OCI-LY3 (cell line): Measurements from ENCODE around the gene ADAMTS7.
"Not testable (repeated sequence)": the region's sequence is repeated elsewhere in the genome, so short reads cannot be mapped to it uniquely, and the experiment has no call there.

Experiments
- H2AFZ ChIP-seq: fragments of 200-600, 300-600 bp; shearing (Covaris generic); 2 replicates; pipeline ENCODE4 v1.6.0; 2014; ENCODE audit warnings: antibody characterized with exemption, low read depth, low read length
- H3K27ac ChIP-seq: fragments of 200-600, 300-600 bp; sonication (generic); 2 replicates; pipeline ENCODE4 v1.5.1; 2014; ENCODE audit warnings: mild to moderate bottlenecking, low read length, moderate library complexity, mixed read lengths
- H3K27me3 ChIP-seq: fragments of 200-600, 300-600 bp; sonication (generic); 2 replicates; pipeline ENCODE4 v1.6.1; 2014; ENCODE audit warnings: low read depth, low read length, mixed read lengths
- H3K36me3 ChIP-seq: fragments of 200-600, 300-600 bp; sonication (generic); replicated peaks from 2 replicates; pipeline ENCODE3; 2014; ENCODE audit warnings: low read depth, low read length, mixed read lengths
- H3K4me1 ChIP-seq: fragments of 300-600, 200-600 bp; sonication (generic); 2 replicates; pipeline ENCODE4 v1.6.1; 2014; ENCODE audit warnings: low read length, mixed read lengths
- H3K4me2 ChIP-seq: fragments of 200-600, 300-600 bp; sonication (generic); 2 replicates; pipeline ENCODE4 v1.6.1; 2014; ENCODE audit warnings: low read length, mixed read lengths
- H3K4me3 ChIP-seq: fragments of 300-600, 200-600 bp; sonication (generic); 2 replicates; pipeline ENCODE4 v1.5.1; 2014; ENCODE audit warnings: antibody characterized with exemption, mild to moderate bottlenecking, low read length, moderate library complexity
- H3K79me2 ChIP-seq: fragments of 300-600, 200-600 bp; shearing (Covaris generic); 2 replicates; pipeline ENCODE4 v1.6.1; 2014; ENCODE audit warnings: mild to moderate bottlenecking, low read length, mixed read lengths
- H3K9ac ChIP-seq: fragments of 300-600, 200-600 bp; shearing (Covaris generic); 2 replicates; pipeline ENCODE4 v1.6.0; 2014; ENCODE audit warnings: mild to moderate bottlenecking, low read length, moderate library complexity
- H3K9me3 ChIP-seq: fragments of 200-600, 300-600 bp; shearing (Covaris generic); 2 replicates; pipeline ENCODE4 v1.6.1; 2014; ENCODE audit warnings: low read length, mixed read lengths; ENCODE audit not compliant: insufficient read depth
- H4K20me1 ChIP-seq: fragments of 200-600, 300-600 bp; sonication (generic); 2 replicates; pipeline ENCODE4 v1.6.1; 2016; ENCODE audit warnings: low read length, mixed read lengths; ENCODE audit not compliant: insufficient read depth
- EZH2phosphoT487 ChIP-seq: fragments of 200-600 bp; shearing (Covaris generic); IDR thresholded peaks from 2 replicates; pipeline ENCODE4 v1.6.1; 2018; ENCODE audit warnings: antibody characterized with exemption, mixed run types, low read depth
- TF ChIP-seq, protein P1 (sequence below): fragments of 200-600, 300-600 bp; sonication (generic); IDR thresholded peaks from 2 replicates; pipeline ENCODE4 v1.5.1; 2014; ENCODE audit warnings: antibody characterized with exemption, low read length, low read depth

Gene ADAMTS7

DNA sequence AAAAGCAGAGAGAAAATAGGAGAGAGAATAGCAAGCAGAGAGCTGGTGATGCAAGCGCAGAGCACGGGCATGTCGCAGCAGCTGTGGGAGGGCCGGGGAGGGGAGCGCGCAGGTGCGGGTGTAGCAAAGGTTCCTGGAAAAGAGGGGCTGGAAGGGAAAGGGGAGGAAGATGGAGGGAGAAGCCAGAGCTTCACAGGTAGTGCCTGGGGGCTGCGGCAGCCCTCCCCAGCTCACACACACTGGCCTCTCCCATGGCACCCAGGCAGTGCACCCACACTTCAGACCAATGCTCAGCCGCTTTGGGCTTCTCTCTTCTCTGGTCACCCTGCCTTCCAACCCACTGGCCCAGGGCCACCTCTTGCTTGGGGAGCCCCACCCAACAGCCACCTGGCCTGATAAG is 72.1 kb downstream of the ADAMTS7 start:
- Histone ChIP-seq H4K20me1 (no peaks in the 10 kb centered on the region), H3K9ac (no peak overlapping the region), H3K27ac (no peak overlapping the region), H3K4me3 (no peak overlapping the region), H3K79me2 (no peaks in the 10 kb centered on the region), H3K27me3 (peaks cover 10% of the 10 kb centered on the region), H3K9me3 (no peaks in the 10 kb centered on the region), H3K4me1 (peaks cover 13% of the 10 kb centered on the region), H3K4me2 (no peak overlapping the region), H3K36me3 (no peaks in the 10 kb centered on the region), H2AFZ (no peak overlapping the region)
- TF ChIP-seq EZH2phosphoT487: no peak
- TF ChIP-seq, protein P1, sequence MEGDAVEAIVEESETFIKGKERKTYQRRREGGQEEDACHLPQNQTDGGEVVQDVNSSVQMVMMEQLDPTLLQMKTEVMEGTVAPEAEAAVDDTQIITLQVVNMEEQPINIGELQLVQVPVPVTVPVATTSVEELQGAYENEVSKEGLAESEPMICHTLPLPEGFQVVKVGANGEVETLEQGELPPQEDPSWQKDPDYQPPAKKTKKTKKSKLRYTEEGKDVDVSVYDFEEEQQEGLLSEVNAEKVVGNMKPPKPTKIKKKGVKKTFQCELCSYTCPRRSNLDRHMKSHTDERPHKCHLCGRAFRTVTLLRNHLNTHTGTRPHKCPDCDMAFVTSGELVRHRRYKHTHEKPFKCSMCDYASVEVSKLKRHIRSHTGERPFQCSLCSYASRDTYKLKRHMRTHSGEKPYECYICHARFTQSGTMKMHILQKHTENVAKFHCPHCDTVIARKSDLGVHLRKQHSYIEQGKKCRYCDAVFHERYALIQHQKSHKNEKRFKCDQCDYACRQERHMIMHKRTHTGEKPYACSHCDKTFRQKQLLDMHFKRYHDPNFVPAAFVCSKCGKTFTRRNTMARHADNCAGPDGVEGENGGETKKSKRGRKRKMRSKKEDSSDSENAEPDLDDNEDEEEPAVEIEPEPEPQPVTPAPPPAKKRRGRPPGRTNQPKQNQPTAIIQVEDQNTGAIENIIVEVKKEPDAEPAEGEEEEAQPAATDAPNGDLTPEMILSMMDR: no peak

DNA sequence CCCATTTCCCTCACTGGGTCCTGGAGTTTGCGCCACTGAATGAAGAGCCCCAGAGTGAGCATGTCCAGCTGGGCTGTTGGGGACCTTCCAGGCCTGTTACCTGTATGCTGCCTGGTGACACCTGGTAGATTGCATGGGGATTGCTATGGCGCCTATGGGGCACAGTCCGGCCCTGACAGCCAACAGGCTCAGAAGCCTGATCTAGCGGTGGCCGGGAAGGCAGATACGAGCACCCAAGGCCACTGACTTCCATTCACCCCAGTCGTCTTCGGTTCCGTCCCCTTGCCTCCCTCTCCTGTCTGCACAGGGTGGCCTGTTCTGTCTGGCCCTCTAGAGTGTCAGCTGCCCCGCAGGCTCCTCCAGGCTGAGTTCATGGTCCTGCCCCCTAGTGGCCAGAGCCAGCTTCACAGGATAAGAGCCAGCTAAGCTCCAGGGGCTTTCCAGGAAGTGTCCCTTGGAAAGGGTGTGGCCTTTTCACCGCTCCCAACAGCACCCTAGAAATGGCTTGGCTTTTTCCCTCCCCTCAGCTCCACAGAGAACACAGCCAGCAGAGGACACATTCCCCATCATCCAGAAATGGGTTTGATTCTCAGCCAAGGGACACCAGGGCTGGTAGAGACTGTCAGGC is 73.2 kb downstream of the ADAMTS7 start:
- H4K20me1 ChIP-seq, H2AFZ ChIP-seq, H3K36me3 ChIP-seq, H3K9me3 ChIP-seq, H3K79me2 ChIP-seq, H3K9ac ChIP-seq, H3K27ac ChIP-seq: not testable (repeated sequence)
- Histone ChIP-seq H3K4me3 (0 out of 2 replicates have a peak overlapping the region, but pooled peaks have one; percentile 44), H3K4me2 (peak overlapping the region; percentile 46), H3K4me1 (peaks cover 13% of the 10 kb centered on the region), H3K27me3 (peaks cover 13% of the 10 kb centered on the region)
- TF ChIP-seq, protein P1: peak; percentile 50

DNA sequence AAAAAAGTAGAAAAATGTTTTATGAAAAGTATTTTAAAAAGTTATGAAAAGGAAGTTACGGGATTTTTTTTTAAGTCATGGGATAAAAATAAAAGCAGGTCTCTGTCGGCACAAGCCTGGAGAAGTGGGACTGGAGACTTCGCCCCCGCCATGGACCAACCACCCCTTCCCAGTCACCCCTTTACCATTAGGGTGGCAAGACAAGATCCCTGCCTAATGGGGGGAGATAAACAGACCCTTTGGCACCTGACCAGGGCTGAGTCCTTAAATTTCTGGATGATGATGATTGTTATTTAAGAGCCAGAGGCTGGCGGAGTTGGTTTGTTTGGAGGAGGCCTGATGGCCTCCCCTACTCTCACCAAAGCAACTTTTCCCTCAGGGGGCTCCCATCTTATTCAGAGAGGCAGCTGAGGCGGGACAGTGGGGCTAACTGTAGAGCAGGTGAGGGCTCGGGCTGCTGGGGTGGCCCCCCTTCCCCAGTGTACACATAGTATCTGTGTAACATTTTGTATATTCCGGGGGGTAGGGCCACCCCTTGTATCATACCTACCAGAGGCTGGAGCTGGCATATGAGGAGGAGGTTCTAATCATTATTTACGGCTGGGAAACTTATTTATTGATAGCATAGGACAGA is 74.0 kb downstream of the ADAMTS7 start:
- H3K27ac ChIP-seq: no peak overlapping the region
- H3K27me3 ChIP-seq: peaks cover 13% of the 10 kb centered on the region
- no peak overlapping the region for H3K9ac ChIP-seq
- H3K4me3 ChIP-seq: no peak overlapping the region
- H2AFZ ChIP-seq: no peak overlapping the region
- no peak for TF ChIP-seq EZH2phosphoT487
- TF ChIP-seq, protein P1: no peak
- H3K9me3 ChIP-seq: no peaks in the 10 kb centered on the region
- no peaks in the 10 kb centered on the region for H4K20me1 ChIP-seq
- no peaks in the 10 kb centered on the region for H3K36me3 ChIP-seq
- peaks cover 13% of the 10 kb centered on the region for H3K4me1 ChIP-seq
- no peak overlapping the region for H3K4me2 ChIP-seq
- H3K79me2 ChIP-seq: no peaks in the 10 kb centered on the region

DNA sequence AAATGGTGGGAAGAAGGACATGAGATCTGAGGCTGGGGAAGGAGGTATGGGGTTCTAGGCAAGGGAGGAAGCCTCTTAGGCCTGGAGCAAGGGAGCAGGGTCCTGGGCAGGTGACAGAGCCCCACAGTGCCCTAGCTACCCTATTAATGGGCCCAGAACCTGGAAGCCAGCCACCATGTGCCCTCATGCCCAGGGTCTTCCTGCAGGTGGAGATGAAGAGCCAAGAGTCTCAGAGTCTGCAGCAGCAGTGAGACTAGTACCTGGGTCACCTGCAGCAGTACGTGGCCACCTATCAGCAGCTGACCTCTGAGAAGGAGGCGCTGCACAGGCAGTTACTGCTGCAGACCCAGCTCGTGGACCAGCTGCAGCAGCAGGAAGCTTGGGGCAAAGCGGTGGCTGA is 75.0 kb downstream of the ADAMTS7 start:
- H3K4me2 ChIP-seq, H3K79me2 ChIP-seq, H3K4me3 ChIP-seq, H3K36me3 ChIP-seq, H3K27ac ChIP-seq, H3K9me3 ChIP-seq, H3K9ac ChIP-seq, H2AFZ ChIP-seq, H4K20me1 ChIP-seq: not testable (repeated sequence)
- Histone ChIP-seq H3K4me1 (peaks cover 12% of the 10 kb centered on the region), H3K27me3 (peaks cover 13% of the 10 kb centered on the region)
